B cell (primary cell): ENCODE measurements around the gene BRSK2. TPM values are rescaled to one million over a fixed set of nuclear protein-coding genes. Genes with fewer than 3 reads are reported as not detected.

Source experiments
- ATAC-seq: fragments of 200-7000 bp; cut with Tn5 transposase; one replicate; pipeline ENCODE4 v1.10.0; 2021; ENCODE audit warnings: low read depth, mild to moderate bottlenecking, moderate number of reproducible peaks, moderate library complexity
- CTCF ChIA-PET: fragments of 350-600 bp; sonication (Branson Sonifier 250); formaldehyde crosslinking; loops from one replicate; lab custom pipeline; 2021; ENCODE audit warnings: antibody characterized with exemption, inconsistent platforms; lab: Charles Lee
- POLR2A ChIA-PET: fragments of 350-600 bp; sonication (Branson Sonifier 250); formaldehyde crosslinking; loops from one replicate; lab custom pipeline; 2021; ENCODE audit warnings: antibody characterized with exemption; lab: Charles Lee
- DNase-seq: peaks from one replicate; pipeline ENCODE4 v3.0.0; 2013
- H2AFZ ChIP-seq: 2 replicates; pipeline ENCODE4 v1.6.1; 2012; ENCODE audit warnings: mild to moderate bottlenecking, low read depth, low read length; ENCODE audit not compliant: insufficient read depth, poor library complexity, severe bottlenecking
- H3K27ac ChIP-seq, 2 donors: 1 replicate in 1 of 2; 2 replicates in 1 of 2; pipeline ENCODE4 v1.5.1; 2012 to 2013; ENCODE audit warnings: low read length in 2 of 2, mild to moderate bottlenecking in 2 of 2, moderate library complexity in 1 of 2
- H3K27me3 ChIP-seq, 4 experiments: fragments of 200-600 bp in 1 of 4; sonication (generic) in 1 of 4; replicated peaks in 1 of 4; 1 replicate in 2 of 4; 2 replicates in 2 of 4; pipeline versions ENCODE4 v1.6.1 to v1.7.0; 2013 to 2016; ENCODE audit warnings: low read length in 3 of 4, mild to moderate bottlenecking in 2 of 4, mixed read lengths in 1 of 4, moderate library complexity in 1 of 4; ENCODE audit not compliant: insufficient read depth in 4 of 4, control insufficient read depth in 3 of 4; ENCODE audit errors: control extremely low read depth in 1 of 4
- H3K36me3 ChIP-seq, 2 experiments: replicated peaks in 1 of 2; 1 replicate in 1 of 2; 2 replicates in 1 of 2; pipeline versions ENCODE4 v1.6.1 to v1.7.1; 2013; ENCODE audit warnings: low read length in 1 of 2; ENCODE audit not compliant: insufficient read depth in 2 of 2, control insufficient read depth in 1 of 2; ENCODE audit errors: control extremely low read depth in 1 of 2, extremely low read depth in 1 of 2
- H3K4me1 ChIP-seq, 2 donors: fragments of 200-600 bp in 1 of 2; sonication (generic) in 1 of 2; 1 replicate in 1 of 2; 2 replicates in 1 of 2; pipeline versions ENCODE4 v1.5.1 to v1.6.1; 2013 to 2017; ENCODE audit warnings: low read length in 2 of 2; ENCODE audit not compliant: control insufficient read depth in 2 of 2, insufficient read depth in 2 of 2
- H3K4me2 ChIP-seq: replicated peaks from 2 replicates; pipeline ENCODE3; 2012; ENCODE audit warnings: mild to moderate bottlenecking, low read depth, low read length; ENCODE audit not compliant: poor library complexity, severe bottlenecking
- H3K4me3 ChIP-seq, 5 experiments: fragments of 200-600 bp in 1 of 5; sonication (generic) in 1 of 5; 1 replicate in 3 of 5; 2 replicates in 2 of 5; pipeline versions ENCODE4 v1.5.1 to v1.7.0; 2011 to 2016; ENCODE audit warnings: low read length in 4 of 5, mild to moderate bottlenecking in 4 of 5, low read depth in 2 of 5, control low read depth in 1 of 5, moderate library complexity in 1 of 5; ENCODE audit not compliant: insufficient read depth in 1 of 5; ENCODE audit errors: control extremely low read depth in 1 of 5, extremely low read depth in 1 of 5
- H3K79me2 ChIP-seq: fragments of 200-600 bp; sonication (generic); one replicate; pipeline ENCODE4 v1.6.0; 2016; ENCODE audit warnings: low read length; ENCODE audit not compliant: control insufficient read depth, insufficient read depth
- H3K9ac ChIP-seq: fragments of 200-600 bp; sonication (generic); 2 replicates; pipeline ENCODE4 v1.6.1; 2017; ENCODE audit warnings: mild to moderate bottlenecking, low read length, moderate library complexity
- H3K9me3 ChIP-seq, 3 donors: one replicate each; pipeline versions ENCODE4 v1.6.1 to v1.7.1; 2013; ENCODE audit warnings: low read length in 2 of 3; ENCODE audit not compliant: control insufficient read depth in 2 of 3, insufficient read depth in 1 of 3; ENCODE audit errors: control extremely low read depth in 1 of 3
- H4K20me1 ChIP-seq: 2 replicates; pipeline ENCODE4 v1.6.0; 2012; ENCODE audit warnings: mild to moderate bottlenecking, low read length; ENCODE audit not compliant: insufficient read depth, control insufficient read depth, poor library complexity, severe bottlenecking
- H3K27ac Mint-ChIP-seq: one replicate; pipeline ENCODE4 v1.8.0; 2021; ENCODE audit warnings: mixed read lengths
- H3K27me3 Mint-ChIP-seq: one replicate; pipeline ENCODE4 v1.8.0; 2021; ENCODE audit warnings: mixed read lengths
- H3K4me1 Mint-ChIP-seq: one replicate; pipeline ENCODE4 v1.8.0; 2021; ENCODE audit warnings: mixed read lengths
- H3K4me3 Mint-ChIP-seq: one replicate; pipeline ENCODE4 v1.8.0; 2021; ENCODE audit warnings: mixed read lengths
- H3K9me3 Mint-ChIP-seq: one replicate; pipeline ENCODE4 v1.8.0; 2022; ENCODE audit warnings: mixed read lengths; ENCODE audit not compliant: insufficient read depth
- EZH2 ChIP-seq: IDR thresholded peaks from 2 replicates; pipeline ENCODE4 v1.6.1; 2012; ENCODE audit warnings: borderline replicate concordance, low read depth, mild to moderate bottlenecking, moderate library complexity, low read length; ENCODE audit not compliant: insufficient read depth, poor library complexity, severe bottlenecking
- WGBS: methylation state at CpG from one replicate; pipeline ENCODE4 v1.1.5; 2013; ENCODE audit warnings: missing lambda C conversion rate; ENCODE audit not compliant: insufficient coverage; 5-methylcytosine and 5-hydroxymethylcytosine counted together
- intact Hi-C: fragments of 100-400 bp; cut with micrococcal nuclease; formaldehyde crosslinking; loops from one replicate; pipeline ENCODE4 v1.10.0; 2022
- polyA plus RNA-seq: library from polyadenylated mRNA; depleted of rRNA; stranded (reverse); fragments of >200 nt; gene quantifications from 2 replicates; pipeline ENCODE4 v1.2.3, GENCODE V29; 2012
- total RNA-seq, 2 donors: library from RNA; stranded (reverse); fragments of 120-200 nt in 1 of 2; gene quantifications; 1 replicate in 1 of 2; 2 replicates in 1 of 2; pipeline versions ENCODE4 v1.2.3 to v1.2.4, GENCODE V29; 2013 to 2022
- TF ChIP-seq, protein P1 (sequence below): fragments of 200-600 bp; IDR thresholded peaks from one replicate; pipeline ENCODE4 v1.8.0; 2022; ENCODE audit warnings: antibody characterized with exemption, mild to moderate bottlenecking

Gene BRSK2
- total and polyA plus RNA-seq, 2 donors (not counting 1 experiment from before 2014, with no cell fraction given), result 0.51 to 0.79 TPM

- no peaks in the 10 kb centered on the region for H3K4me1 ChIP-seq
- H3K9ac ChIP-seq, result no peak overlapping the region
- no peak overlapping the region for H2AFZ ChIP-seq
- Mint-ChIP-seq H3K9me3 (no peaks in the 10 kb centered on the region), H3K27me3 (peaks cover 7% of the 10 kb centered on the region), H3K4me3 (no peak overlapping the region), H3K27ac (no peak overlapping the region), H3K4me1 (no peaks in the 10 kb centered on the region)
- no peaks in the 10 kb centered on the region for H3K79me2 ChIP-seq
- WGBS, result 95% methylated on average over 16 of the region's 16 CpGs
- no peaks in the 10 kb centered on the region for H4K20me1 ChIP-seq
- intact Hi-C loops, result no loop called here
- no peak for TF ChIP-seq EZH2
- TF ChIP-seq, protein P1, sequence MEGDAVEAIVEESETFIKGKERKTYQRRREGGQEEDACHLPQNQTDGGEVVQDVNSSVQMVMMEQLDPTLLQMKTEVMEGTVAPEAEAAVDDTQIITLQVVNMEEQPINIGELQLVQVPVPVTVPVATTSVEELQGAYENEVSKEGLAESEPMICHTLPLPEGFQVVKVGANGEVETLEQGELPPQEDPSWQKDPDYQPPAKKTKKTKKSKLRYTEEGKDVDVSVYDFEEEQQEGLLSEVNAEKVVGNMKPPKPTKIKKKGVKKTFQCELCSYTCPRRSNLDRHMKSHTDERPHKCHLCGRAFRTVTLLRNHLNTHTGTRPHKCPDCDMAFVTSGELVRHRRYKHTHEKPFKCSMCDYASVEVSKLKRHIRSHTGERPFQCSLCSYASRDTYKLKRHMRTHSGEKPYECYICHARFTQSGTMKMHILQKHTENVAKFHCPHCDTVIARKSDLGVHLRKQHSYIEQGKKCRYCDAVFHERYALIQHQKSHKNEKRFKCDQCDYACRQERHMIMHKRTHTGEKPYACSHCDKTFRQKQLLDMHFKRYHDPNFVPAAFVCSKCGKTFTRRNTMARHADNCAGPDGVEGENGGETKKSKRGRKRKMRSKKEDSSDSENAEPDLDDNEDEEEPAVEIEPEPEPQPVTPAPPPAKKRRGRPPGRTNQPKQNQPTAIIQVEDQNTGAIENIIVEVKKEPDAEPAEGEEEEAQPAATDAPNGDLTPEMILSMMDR, result no peak
- peaks cover 0 to 4% (median 0%) of the 10 kb centered on the region in 4 experiments for H3K27me3 ChIP-seq
- DNase-seq (no peak), ATAC-seq (no peak)
- H3K9me3 ChIP-seq, result peaks cover 0 to 15% (median 3%) of the 10 kb centered on the region in 3 donors
- POLR2A ChIA-PET, result interaction anchor here (0.7 kb wide), 1 partner anchor 16 kb away, joined by 3 read pairs; no protein-coding TSS in a partner anchor
- H3K4me2 ChIP-seq, result no peak overlapping the region
- no peak overlapping the region for H3K4me3 ChIP-seq
- no peaks in the 10 kb centered on the region for H3K36me3 ChIP-seq
- no peak overlapping the region for H3K27ac ChIP-seq
- CTCF ChIA-PET, result no interaction called here
Measured at GRCh38 chr11:1359556-1359955, 30.2 kb upstream of the BRSK2 start.

- H3K9ac ChIP-seq, result no peak overlapping the region
- H4K20me1 ChIP-seq, result no peaks in the 10 kb centered on the region
- H3K9me3 ChIP-seq, result peaks cover 0 to 22% (median 3%) of the 10 kb centered on the region in 3 donors
- no peak overlapping the region for H3K4me3 Mint-ChIP-seq
- H3K27ac ChIP-seq, result no peak overlapping the region
- peaks cover 0 to 4% (median 0%) of the 10 kb centered on the region in 4 experiments for H3K27me3 ChIP-seq
- H3K4me2 ChIP-seq, result no peak overlapping the region
- H3K27ac Mint-ChIP-seq, result no peak overlapping the region
- H3K36me3 ChIP-seq, result no peaks in the 10 kb centered on the region
- ATAC-seq (no peak), DNase-seq (no peak)
- intact Hi-C loops, result no loop called here
- H3K79me2 ChIP-seq, result no peaks in the 10 kb centered on the region
- H2AFZ ChIP-seq, result no peak overlapping the region
- no peaks in the 10 kb centered on the region for H3K4me1 ChIP-seq
- no peaks in the 10 kb centered on the region for H3K4me1 Mint-ChIP-seq
- H3K9me3 Mint-ChIP-seq, result no peaks in the 10 kb centered on the region
- 95% methylated on average over 20 of the region's 20 CpGs for WGBS
- no peak overlapping the region for H3K4me3 ChIP-seq
- ChIA-PET CTCF (no interaction called here), POLR2A (no interaction called here)
- H3K27me3 Mint-ChIP-seq, result peaks cover 3% of the 10 kb centered on the region
- TF ChIP-seq, protein P1, result no peak
Measured at GRCh38 chr11:1360181-1360834, 29.4 kb upstream of the BRSK2 start.
